Measurements from ENCODE around the gene TOP3B.

Gene TOP3B

GRCh38 chr22:21927174-21927823 lies 55.3 kb downstream of the TOP3B start:
- TF ChIP-seq, protein P1, sequence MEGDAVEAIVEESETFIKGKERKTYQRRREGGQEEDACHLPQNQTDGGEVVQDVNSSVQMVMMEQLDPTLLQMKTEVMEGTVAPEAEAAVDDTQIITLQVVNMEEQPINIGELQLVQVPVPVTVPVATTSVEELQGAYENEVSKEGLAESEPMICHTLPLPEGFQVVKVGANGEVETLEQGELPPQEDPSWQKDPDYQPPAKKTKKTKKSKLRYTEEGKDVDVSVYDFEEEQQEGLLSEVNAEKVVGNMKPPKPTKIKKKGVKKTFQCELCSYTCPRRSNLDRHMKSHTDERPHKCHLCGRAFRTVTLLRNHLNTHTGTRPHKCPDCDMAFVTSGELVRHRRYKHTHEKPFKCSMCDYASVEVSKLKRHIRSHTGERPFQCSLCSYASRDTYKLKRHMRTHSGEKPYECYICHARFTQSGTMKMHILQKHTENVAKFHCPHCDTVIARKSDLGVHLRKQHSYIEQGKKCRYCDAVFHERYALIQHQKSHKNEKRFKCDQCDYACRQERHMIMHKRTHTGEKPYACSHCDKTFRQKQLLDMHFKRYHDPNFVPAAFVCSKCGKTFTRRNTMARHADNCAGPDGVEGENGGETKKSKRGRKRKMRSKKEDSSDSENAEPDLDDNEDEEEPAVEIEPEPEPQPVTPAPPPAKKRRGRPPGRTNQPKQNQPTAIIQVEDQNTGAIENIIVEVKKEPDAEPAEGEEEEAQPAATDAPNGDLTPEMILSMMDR (IDR thresholded peaks at IDR 0.05; ENCODE audit: control extremely low read depth, extremely low read depth, low read depth, missing control alignments) = no peak

DNA sequence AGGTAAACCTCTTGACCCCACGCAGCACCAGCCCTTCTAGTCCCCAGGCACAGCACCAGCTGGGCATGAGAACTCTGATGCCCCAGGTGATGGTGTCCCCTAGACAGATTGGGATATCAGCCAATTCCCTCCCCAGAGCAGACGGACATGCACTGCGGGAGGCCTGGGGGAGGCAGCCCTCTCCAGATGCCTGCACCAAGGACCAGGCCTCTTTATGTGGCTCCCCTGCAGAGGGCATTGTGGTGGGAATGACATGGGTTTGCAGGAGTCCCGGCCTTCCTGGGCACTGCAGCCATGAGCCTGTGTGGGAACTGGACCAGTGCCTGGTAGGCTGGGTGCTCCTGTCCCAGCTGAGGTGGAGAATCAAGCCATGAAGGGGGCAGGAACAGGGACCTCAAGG lies 55.9 kb downstream of the TOP3B start:
- CTCF ChIA-PET = interaction anchor here (1.5 to 9.8 kb wide), 2 partner anchors 10 to 11 kb away, joined by 4 to 52 read pairs; no protein-coding TSS in a partner anchor
- POLR2A ChIA-PET = no interaction called here

More at GRCh38 chr22:21927174-21927823, 55.3 kb downstream of the TOP3B start:
- ChIA-PET POLR2A (no interaction called here), CTCF (interaction anchor here (1.5 to 9.8 kb wide), 2 partner anchors 10 to 11 kb away, joined by 4 to 52 read pairs; no protein-coding TSS in a partner anchor)
- DNase-seq (ENCODE audit: extremely low spot score) = no peak

GRCh38 chr22:21923163-21923561 lies 59.4 kb downstream of the TOP3B start:
- DNase-seq (ENCODE audit: extremely low spot score) = no peak
- POLR2A ChIA-PET = no interaction called here
- TF ChIP-seq, protein P1 (IDR thresholded peaks at IDR 0.05; ENCODE audit: control extremely low read depth, extremely low read depth, low read depth, missing control alignments) = no peak
- CTCF ChIA-PET = interaction anchor here (1.1 to 9.8 kb wide), 2 partner anchors 14 to 29 kb away, joined by 5 to 52 read pairs; partner anchors contain the start of gene PPM1F

More for the DNA sequence above, 55.9 kb downstream of the TOP3B start:
- DNase-seq (ENCODE audit: extremely low spot score) = no peak
- TF ChIP-seq, protein P1 (IDR thresholded peaks at IDR 0.05; ENCODE audit: control extremely low read depth, extremely low read depth, low read depth, missing control alignments) = no peak

DNA sequence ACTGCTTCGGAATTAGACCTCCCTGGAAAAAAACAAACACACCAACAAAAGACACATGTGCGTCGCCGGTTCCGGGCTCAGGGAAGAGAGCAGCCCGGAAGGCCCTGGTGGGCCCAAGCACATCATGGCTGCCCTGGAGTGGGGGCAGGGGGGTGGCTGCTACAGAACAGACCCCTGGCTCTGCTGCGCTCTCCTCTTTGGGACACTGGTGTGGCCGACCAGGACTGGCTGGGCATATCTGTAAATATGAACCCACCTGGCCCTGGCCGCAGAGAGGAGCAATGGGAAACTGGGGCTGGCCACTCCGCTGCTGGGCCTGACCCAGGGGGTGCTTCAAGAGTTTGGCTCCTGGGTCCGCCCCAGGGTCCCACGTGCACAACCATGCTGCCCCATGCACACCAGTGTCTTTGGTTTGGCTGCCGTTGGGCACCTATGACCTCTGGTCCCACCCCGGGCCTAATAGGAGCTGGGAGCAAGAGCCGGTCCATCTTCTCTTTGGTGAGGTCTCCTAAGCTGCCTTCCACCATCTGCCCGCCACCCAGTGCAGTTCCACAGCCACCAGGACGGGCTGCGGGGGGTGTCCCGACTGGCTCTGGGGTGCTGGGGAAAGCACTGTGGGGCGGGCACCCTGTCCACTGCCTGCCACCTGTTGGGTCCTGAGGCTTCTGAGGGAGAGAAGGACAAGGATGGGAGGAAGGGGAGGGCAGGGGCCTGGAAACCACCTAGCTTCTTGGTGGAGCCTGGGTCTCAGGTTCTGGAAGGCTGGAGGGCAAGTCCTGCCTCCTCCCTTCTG lies 60.0 kb downstream of the TOP3B start:
- POLR2A ChIA-PET = no interaction called here
- TF ChIP-seq, protein P1 (IDR thresholded peaks at IDR 0.05; ENCODE audit: control extremely low read depth, extremely low read depth, low read depth, missing control alignments) = no peak

GRCh38 chr22:21921729-21922128 lies 60.9 kb downstream of the TOP3B start:
- ChIA-PET POLR2A (no interaction called here), CTCF (interaction anchor here (0.8 to 9.8 kb wide), 2 partner anchors 16 to 221 kb away, joined by 3 to 52 read pairs; no protein-coding TSS in a partner anchor)
- no peak for DNase-seq (ENCODE audit: extremely low spot score)
- TF ChIP-seq, protein P1 (IDR thresholded peaks at IDR 0.05; ENCODE audit: control extremely low read depth, extremely low read depth, low read depth, missing control alignments) = no peak

More for the DNA sequence above, 60.0 kb downstream of the TOP3B start:
- no peak for DNase-seq (ENCODE audit: extremely low spot score)
- CTCF ChIA-PET = interaction anchor here (9.8 kb wide), 1 partner anchor 15 kb away, joined by 52 read pairs; no protein-coding TSS in a partner anchor

GRCh38 chr22:21921184-21921721 lies 61.3 kb downstream of the TOP3B start:
- DNase-seq (ENCODE audit: extremely low spot score) = no peak
- CTCF ChIA-PET = interaction anchor here (0.8 to 9.8 kb wide), 2 partner anchors 16 to 222 kb away, joined by 3 to 52 read pairs; no protein-coding TSS in a partner anchor
- POLR2A ChIA-PET = no interaction called here
- TF ChIP-seq, protein P1 (IDR thresholded peaks at IDR 0.05; ENCODE audit: control extremely low read depth, extremely low read depth, low read depth, missing control alignments) = no peak

Measured in GM10248 (cell line).